GM10266 (cell line): ENCODE measurements around the gene BABAM2.
"Not testable (repeated sequence)": the region's sequence is repeated elsewhere in the genome, so short reads cannot be mapped to it uniquely, and the experiment has no call there.

Source experiments
- DNase-seq: peaks from one replicate; pipeline ENCODE4 v3.0.0; 2012; ENCODE audit errors: extremely low spot score
- CTCF ChIP-seq: IDR thresholded peaks from 2 replicates; pipeline ENCODE4 v1.5.1; 2012; ENCODE audit warnings: mild to moderate bottlenecking, low read depth; ENCODE audit not compliant: control insufficient read depth, insufficient read depth; ENCODE audit errors: missing control alignments

Gene BABAM2

GRCh38 chr2:28011322-28011737 is 120.8 kb downstream of the BABAM2 start:
- TF ChIP-seq CTCF, result no peak
- no peak for DNase-seq

- DNase-seq, result not testable (repeated sequence)
Measured at GRCh38 chr2:28018474-28018873, 127.9 kb downstream of the BABAM2 start.

- DNase-seq, result not testable (repeated sequence)
Measured at GRCh38 chr2:28019521-28019920, 129.0 kb downstream of the BABAM2 start.

GRCh38 chr2:28021898-28022297 is 131.4 kb downstream of the BABAM2 start:
- DNase-seq, result no peak
- no peak for TF ChIP-seq CTCF

GRCh38 chr2:28025123-28025522 is 134.6 kb downstream of the BABAM2 start:
- no peak for DNase-seq
- no peak for TF ChIP-seq CTCF

GRCh38 chr2:28026230-28026629 is 135.7 kb downstream of the BABAM2 start:
- not testable (repeated sequence) for DNase-seq

GRCh38 chr2:28028025-28028424 is 137.5 kb downstream of the BABAM2 start:
- no peak for TF ChIP-seq CTCF
- no peak for DNase-seq

GRCh38 chr2:28030600-28030999 is 140.1 kb downstream of the BABAM2 start:
- no peak for DNase-seq
- TF ChIP-seq CTCF, result no peak

GRCh38 chr2:28032816-28033215 is 142.3 kb downstream of the BABAM2 start:
- no peak for DNase-seq
- TF ChIP-seq CTCF, result no peak
